Endothelial cell of umbilical vein (primary cell): ENCODE results near the gene SPTLC2. TPM values are rescaled to one million over a fixed set of nuclear protein-coding genes. Genes with fewer than 3 reads are reported as not detected.

Experiments used
- BruUV-seq: library from RNA; stranded (reverse); fragments of 400-500 nt; replicated peaks from 2 replicates; lab custom pipeline; 2021; lab: Mats Ljungman, UMichigan
- CTCF ChIA-PET: fragments of 300-600, 350-600 bp; sonication (Branson Sonifier 250); formaldehyde crosslinking; loops from one replicate; lab custom pipeline; 2021; ENCODE audit warnings: antibody characterized with exemption, inconsistent platforms; lab: Charles Lee
- POLR2A ChIA-PET: fragments of 300-600, 350-600 bp; sonication (Branson Sonifier 250); formaldehyde crosslinking; loops from one replicate; lab custom pipeline; 2021; ENCODE audit warnings: antibody characterized with exemption, inconsistent platforms; lab: Charles Lee
- DNase-seq: peaks from one replicate; pipeline ENCODE4 v3.0.0-alpha.2; 2011; ENCODE audit warnings: low read depth, low spot score
- FAIRE-seq: peaks from 2 replicates; lab custom pipeline; 2011; peaks lifted over from hg19 to GRCh38; lab: Jason Lieb, UNC
- H2AFZ ChIP-seq: 2 replicates; pipeline ENCODE4 v1.6.0; 2012; ENCODE audit warnings: low read depth, low read length, control low read depth, inconsistent platforms
- H3K27ac ChIP-seq: 2 replicates; pipeline ENCODE4 v1.5.1; 2011; ENCODE audit warnings: low read depth, mild to moderate bottlenecking, control low read depth, low read length, moderate library complexity; ENCODE audit not compliant: insufficient read depth
- H3K27me3 ChIP-seq, 2 experiments: 2 replicates each; pipeline versions ENCODE4 v1.6.0 to v1.6.1; 2011; ENCODE audit warnings: low read length in 2 of 2, mixed read lengths in 1 of 2; ENCODE audit not compliant: control insufficient read depth in 2 of 2, insufficient read depth in 2 of 2
- H3K36me3 ChIP-seq, 2 experiments: 2 replicates in 1 of 2; 3 replicates in 1 of 2; pipeline ENCODE4 v1.5.1; 2011; ENCODE audit warnings: low read length in 2 of 2, mild to moderate bottlenecking in 1 of 2, moderate library complexity in 1 of 2; ENCODE audit not compliant: control insufficient read depth in 2 of 2, insufficient read depth in 2 of 2; ENCODE audit errors: extremely low read depth in 1 of 2
- H3K4me1 ChIP-seq: 3 replicates; pipeline ENCODE4 v1.5.1; 2011; ENCODE audit warnings: mild to moderate bottlenecking, low read length; ENCODE audit not compliant: control insufficient read depth, insufficient read depth; ENCODE audit errors: extremely low read depth
- H3K4me2 ChIP-seq: 2 replicates; pipeline ENCODE4 v1.6.1; 2011; ENCODE audit warnings: low read length, control low read depth, mixed read lengths; ENCODE audit not compliant: insufficient read depth
- H3K4me3 ChIP-seq, 3 experiments: fragments of 200-600 bp in 1 of 3; sonication (generic), shearing (Covaris generic) in 1 of 3; replicated peaks in 1 of 3; 2 replicates each; pipeline ENCODE4 v1.5.1; 2011 to 2016; ENCODE audit warnings: control low read depth in 3 of 3, low read length in 3 of 3, mild to moderate bottlenecking in 2 of 3, inconsistent platforms in 1 of 3, low read depth in 1 of 3, moderate library complexity in 1 of 3; ENCODE audit not compliant: insufficient read depth in 1 of 3
- H3K79me2 ChIP-seq: 2 replicates; pipeline ENCODE4 v1.6.0; 2012; ENCODE audit warnings: low read length, inconsistent platforms; ENCODE audit not compliant: control insufficient read depth, insufficient read depth
- H3K9ac ChIP-seq: replicated peaks from 2 replicates; pipeline ENCODE3; 2011; ENCODE audit warnings: low read length, control low read depth; ENCODE audit not compliant: insufficient read depth; ENCODE audit errors: extremely low read depth
- H3K9me1 ChIP-seq: replicated peaks from 3 replicates; pipeline ENCODE4 v1.6.0; 2011; ENCODE audit warnings: mild to moderate bottlenecking, low read length; ENCODE audit not compliant: control insufficient read depth, insufficient read depth; ENCODE audit errors: extremely low read depth
- H3K9me3 ChIP-seq: replicated peaks from 2 replicates; pipeline ENCODE4 v1.5.1; 2012; ENCODE audit warnings: low read length, inconsistent platforms; ENCODE audit not compliant: control insufficient read depth, insufficient read depth
- H4K20me1 ChIP-seq: replicated peaks from 2 replicates; pipeline ENCODE3; 2011; ENCODE audit warnings: mild to moderate bottlenecking, low read length; ENCODE audit not compliant: control insufficient read depth, insufficient read depth; ENCODE audit errors: extremely low read depth
- CTCF ChIP-seq, 2 donors: IDR thresholded peaks; 1 replicate in 1 of 2; 2 replicates in 1 of 2; pipeline ENCODE4 v1.5.1; 2011; ENCODE audit warnings: low read length in 2 of 2, mild to moderate bottlenecking in 2 of 2, moderate library complexity in 2 of 2, control low read depth in 1 of 2, inconsistent platforms in 1 of 2, low read depth in 1 of 2; ENCODE audit not compliant: insufficient read depth in 1 of 2; ENCODE audit errors: extremely low read depth in 1 of 2
- EZH2 ChIP-seq: IDR thresholded peaks from 2 replicates; pipeline ENCODE4 v1.6.1; 2012; ENCODE audit warnings: borderline replicate concordance, low read depth, mild to moderate bottlenecking, moderate library complexity, low read length, inconsistent platforms; ENCODE audit not compliant: severe bottlenecking
- FOS ChIP-seq: IDR thresholded peaks from 2 replicates; pipeline ENCODE4 v1.6.1; 2011; ENCODE audit warnings: mild to moderate bottlenecking, low read length, moderate library complexity, borderline replicate concordance; ENCODE audit not compliant: insufficient read depth
- GATA2 ChIP-seq: IDR thresholded peaks from 2 replicates; pipeline ENCODE4 v1.7.0; 2011; ENCODE audit warnings: low read depth, mild to moderate bottlenecking, moderate library complexity, mixed read lengths, low read length; ENCODE audit not compliant: insufficient read length, insufficient read depth
- JUN ChIP-seq: IDR thresholded peaks from 2 replicates; pipeline ENCODE4 v1.6.1; 2011; ENCODE audit warnings: borderline replicate concordance, low read depth; ENCODE audit not compliant: insufficient read length, insufficient read depth
- MAX ChIP-seq: IDR thresholded peaks from 2 replicates; pipeline ENCODE4 v1.6.1; 2011; ENCODE audit not compliant: insufficient read depth, insufficient read length
- MYC ChIP-seq: IDR thresholded peaks from one replicate; pipeline ENCODE4 v1.6.1; 2011; ENCODE audit warnings: mild to moderate bottlenecking, low read depth, low read length
- POLR2A ChIP-seq: IDR thresholded peaks from 2 replicates; pipeline ENCODE4 v1.6.1; 2012; ENCODE audit warnings: low read depth, mild to moderate bottlenecking, control low read depth, low read length
- POLR2AphosphoS5 ChIP-seq: IDR thresholded peaks from 2 replicates; pipeline ENCODE4 v1.6.1; 2012; ENCODE audit warnings: low read depth, mild to moderate bottlenecking, control low read depth, low read length, moderate library complexity; ENCODE audit not compliant: insufficient read depth
- dilution Hi-C: fragments of 300-500 bp; cut with MboI; formaldehyde crosslinking; loops from one replicate; pipeline ENCODE4 v1.15.0; 2019; ENCODE audit warnings: low sequenced_read_pairs; ENCODE audit not compliant: extremely low pct_ligation_motif_present
- intact Hi-C: fragments of 100-400 bp; cut with micrococcal nuclease; formaldehyde crosslinking; loops from one replicate; pipeline ENCODE4 v1.10.0; 2022
- polyA plus RNA-seq, 4 experiments: library from polyadenylated mRNA; depleted of rRNA in 3 of 4; stranded (reverse) in 3 of 4; unstranded in 1 of 4; fragments of >200 nt; gene quantifications; 2 replicates each; pipeline versions ENCODE4 v1.2.1 to v1.2.3, GENCODE V29; 2011 to 2012; ENCODE audit warnings: missing spikeins in 1 of 4
- total RNA-seq: library from RNA; stranded (reverse); gene quantifications from 2 replicates; pipeline ENCODE4 v1.2.3, GENCODE V29; 2021

The SPTLC2 gene
- total and polyA plus RNA-seq, 2 donors (not counting 3 experiments of a cell fraction or from before 2014, with no cell fraction given): 19.1 to 71.3 TPM

GRCh38 chr14:77478029-77478428 lies 138.4 kb downstream of the SPTLC2 start:
- CTCF ChIA-PET: interaction anchor here (0.8 to 1.8 kb wide), 2 partner anchors 12 to 19 kb away, joined by 3 to 5 read pairs; no protein-coding TSS in a partner anchor
- H3K4me1 ChIP-seq: no peaks in the 10 kb centered on the region

GRCh38 chr14:77475432-77476115 lies 140.9 kb downstream of the SPTLC2 start:
- Histone ChIP-seq H3K9ac (no peak overlapping the region), H3K27me3 (peaks cover 0 to 2% of the 10 kb centered on the region in 2 experiments), H3K27ac (no peak overlapping the region), H3K9me1 (no peaks in the 10 kb centered on the region), H3K4me1 (no peaks in the 10 kb centered on the region), H3K79me2 (no peaks in the 10 kb centered on the region), H3K4me2 (no peak overlapping the region), H3K4me3 (no peak overlapping the region), H2AFZ (no peak overlapping the region), H3K36me3 (no peaks in the 10 kb centered on the region), H4K20me1 (no peaks in the 10 kb centered on the region), H3K9me3 (no peaks in the 10 kb centered on the region)
- intact Hi-C loops (no loop called here), dilution Hi-C loops (no loop called here)
- ChIA-PET POLR2A (no interaction called here), CTCF (interaction anchor here (1.8 to 1.9 kb wide), 3 partner anchors 14 to 76 kb away, joined by 4 to 6 read pairs (median 5); no protein-coding TSS in a partner anchor)
- DNase-seq (no peak), FAIRE-seq (no peak)
- TF ChIP-seq CTCF (IDR thresholded peaks at IDR 0.05; ENCODE audit: extremely low read depth in 1 of 2, insufficient read depth in 1 of 2, low read depth in 1 of 2, low read length in 2 of 2) (no peak), JUN (no peak), MAX (no peak), POLR2A (no peak), GATA2 (no peak), EZH2 (no peak), POLR2AphosphoS5 (no peak), FOS (no peak), MYC (no peak)
- no TSS peak for BruUV-seq

More at GRCh38 chr14:77478029-77478428, 138.4 kb downstream of the SPTLC2 start:
- no peak overlapping the region for H3K4me2 ChIP-seq
- no peaks in the 10 kb centered on the region for H3K9me1 ChIP-seq
- H4K20me1 ChIP-seq: no peaks in the 10 kb centered on the region
- BruUV-seq: no TSS peak
- dilution Hi-C loops: no loop called here
- H3K4me3 ChIP-seq: no peak overlapping the region
- POLR2A ChIA-PET: no interaction called here
- no peak for DNase-seq
- TF ChIP-seq MAX (no peak), POLR2AphosphoS5 (no peak), FOS (no peak), JUN (no peak), GATA2 (no peak), MYC (no peak)
- peaks cover 0 to 2% of the 10 kb centered on the region in 2 experiments for H3K27me3 ChIP-seq
- no peak for FAIRE-seq
- no peaks in the 10 kb centered on the region for H3K9me3 ChIP-seq
- no peak overlapping the region for H2AFZ ChIP-seq
- intact Hi-C loops: no loop called here
- no peak overlapping the region for H3K9ac ChIP-seq
- no peaks in the 10 kb centered on the region for H3K79me2 ChIP-seq
- no peaks in the 10 kb centered on the region for H3K36me3 ChIP-seq
- no peak overlapping the region for H3K27ac ChIP-seq
